GM23248 (cell line): ENCODE measurements around the gene PLCXD1. TPM values are rescaled to one million over a fixed set of nuclear protein-coding genes. Genes with fewer than 3 reads are reported as not detected.

Source experiments
- DNase-seq: peaks from one replicate; pipeline ENCODE4 v3.0.0-alpha.2; 2015
- H2AFZ ChIP-seq: fragments of 200-600 bp; sonication (generic); 2 replicates; pipeline ENCODE4 v1.6.1; 2016; ENCODE audit warnings: antibody characterized with exemption
- H3F3A ChIP-seq: fragments of 200-600 bp; sonication (generic); 2 replicates; pipeline ENCODE4 v1.6.1; 2016; ENCODE audit warnings: mild to moderate bottlenecking, antibody characterized with exemption, mixed run types; ENCODE audit not compliant: insufficient read depth
- H3K27ac ChIP-seq: fragments of 200-600 bp; sonication (generic); 2 replicates; pipeline ENCODE4 v1.5.1; 2016; ENCODE audit warnings: mild to moderate bottlenecking
- H3K27me3 ChIP-seq: fragments of 200-600 bp; sonication (generic); replicated peaks from 2 replicates; pipeline ENCODE4 v1.6.1; 2016; ENCODE audit warnings: mild to moderate bottlenecking; ENCODE audit not compliant: insufficient read depth
- H3K36me3 ChIP-seq: fragments of 200-600 bp; sonication (generic); 2 replicates; pipeline ENCODE4 v1.6.1; 2016; ENCODE audit warnings: low read depth, mild to moderate bottlenecking
- H3K4me1 ChIP-seq: fragments of 200-600 bp; sonication (generic); 2 replicates; pipeline ENCODE4 v1.6.1; 2016; ENCODE audit warnings: mild to moderate bottlenecking; ENCODE audit not compliant: insufficient read depth
- H3K4me2 ChIP-seq: fragments of 200-600 bp; sonication (generic); one replicate; pipeline ENCODE4 v1.6.1; 2016; ENCODE audit warnings: mild to moderate bottlenecking; ENCODE audit not compliant: unreplicated experiment
- H3K4me3 ChIP-seq: fragments of 200-600 bp; sonication (generic); 2 replicates; pipeline ENCODE4 v1.5.1; 2016; ENCODE audit warnings: mild to moderate bottlenecking
- H3K79me2 ChIP-seq: fragments of 200-600 bp; sonication (generic); 2 replicates; pipeline ENCODE4 v1.6.1; 2016; ENCODE audit warnings: mild to moderate bottlenecking; ENCODE audit not compliant: insufficient read depth
- H3K9ac ChIP-seq: fragments of 200-600 bp; sonication (generic); 2 replicates; pipeline ENCODE4 v1.6.1; 2016; ENCODE audit warnings: mild to moderate bottlenecking
- H3K9me2 ChIP-seq: fragments of 200-600 bp; sonication (generic); 2 replicates; pipeline ENCODE4 v1.6.1; 2016; ENCODE audit warnings: mixed run types, mild to moderate bottlenecking, moderate library complexity; ENCODE audit not compliant: insufficient read depth
- H3K9me3 ChIP-seq: fragments of 200-600 bp; sonication (generic); one replicate; pipeline ENCODE4 v1.6.1; 2017; ENCODE audit warnings: low read depth
- H4K20me1 ChIP-seq: fragments of 200-600 bp; sonication (generic); 2 replicates; pipeline ENCODE4 v1.6.0; 2016; ENCODE audit not compliant: insufficient read depth
- EZH2 ChIP-seq: fragments of 200-600 bp; sonication (generic); IDR thresholded peaks from 2 replicates; pipeline ENCODE4 v1.6.1; 2018; ENCODE audit warnings: antibody characterized with exemption, mild to moderate bottlenecking; ENCODE audit not compliant: insufficient read depth, poor library complexity, severe bottlenecking
- EZH2phosphoT487 ChIP-seq: fragments of 200-600 bp; sonication (generic); IDR thresholded peaks from 2 replicates; pipeline ENCODE4 v1.6.1; 2018; ENCODE audit warnings: antibody characterized with exemption, moderate library complexity, mild to moderate bottlenecking, low read depth; ENCODE audit not compliant: insufficient read depth
- WGBS, 2 experiments: methylation state at CpG; one replicate each; pipeline ENCODE4 v1.1.6; 2015 to 2017; ENCODE audit warnings: low lambda C conversion rate in 2 of 2, low coverage in 1 of 2; ENCODE audit errors: missing lambda C conversion rate in 2 of 2; 5-methylcytosine and 5-hydroxymethylcytosine counted together
- in situ Hi-C: fragments of 300-500 bp; cut with MboI; formaldehyde crosslinking; loops from 2 replicates; pipeline ENCODE4 v1.15.0; 2020
- polyA plus RNA-seq: library from polyadenylated mRNA; unstranded; fragments of >200 nt; fragmentation: Nextera tagmentation; extraction: Ambion mirVana; gene quantifications from 2 replicates; pipeline ENCODE4 v1.2.1, GENCODE V29; 2016
- total RNA-seq: library from RNA; depleted of rRNA; stranded (reverse); fragments of >200 nt; shearing (Covaris generic); gene quantifications from 2 replicates; pipeline ENCODE4 v1.2.3, GENCODE V29; 2014

PLCXD1 gene
- total and polyA plus RNA-seq, 2 experiments from 2014 or later: 3.3 to 4.3 TPM

DNA sequence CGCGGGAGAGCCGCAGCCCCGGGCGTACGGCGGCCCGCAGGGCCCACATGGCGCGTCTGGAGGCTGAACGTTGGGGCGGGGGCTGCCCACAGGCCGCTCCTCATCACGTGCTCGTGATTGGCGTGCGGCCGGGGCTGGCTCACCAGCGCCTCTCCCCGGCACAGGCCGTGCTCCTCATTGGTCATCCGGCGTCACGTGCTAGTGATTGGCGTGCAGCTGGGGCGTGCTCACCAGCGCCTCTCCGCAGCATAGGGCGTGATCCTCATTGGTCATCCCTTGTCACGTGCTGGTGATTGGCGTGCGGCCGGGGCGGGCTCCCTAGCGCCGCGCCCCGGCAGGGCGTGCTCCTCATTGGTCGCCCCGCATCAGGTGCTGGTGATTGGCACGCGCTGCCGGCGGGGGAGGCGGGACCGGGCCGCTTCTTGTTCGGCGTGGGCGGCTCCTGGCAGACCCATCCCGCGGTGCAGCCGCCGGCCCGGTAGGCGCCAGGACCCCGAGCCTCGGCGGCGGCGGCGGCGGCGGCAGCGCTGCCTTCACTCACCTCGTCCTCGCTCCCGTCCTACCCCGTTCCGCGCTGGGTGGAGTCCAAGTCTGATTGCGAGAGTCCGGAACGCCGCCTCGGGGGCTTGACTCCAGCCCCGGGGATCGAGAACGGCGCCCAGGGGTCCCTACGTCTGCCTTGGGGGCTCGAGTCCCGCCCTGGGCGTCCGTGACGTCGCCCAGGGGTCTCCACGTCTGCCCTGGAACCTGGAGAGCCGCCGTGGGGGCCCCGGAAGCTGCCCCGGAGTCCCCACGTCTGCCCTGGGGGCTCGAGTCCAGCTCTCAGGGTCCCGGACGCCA lies 37.8 kb downstream of the PLCXD1 start, which contains the start of gene GTPBP6:
GTPBP6 (minus strand) TSS at position 58 of the 840 bp plus-strand sequence; CDS start at position 49, 9 bp downstream.
- WGBS, 2 experiments: 1% methylated on average over 70 to 80 of the region's 97 CpGs
- TF ChIP-seq EZH2phosphoT487: no peak
- no peak for TF ChIP-seq EZH2
- H3K36me3 ChIP-seq: no peaks in the 10 kb centered on the region
- H3K4me2 ChIP-seq: peak within 1 kb of the TSS; percentile 94
- peak within 1 kb of the TSS; percentile 83 for H3K4me3 ChIP-seq
- in situ Hi-C loops: no loop called here
- H3K27me3 ChIP-seq: no peaks in the 10 kb centered on the region
- 0 out of 2 replicates have a peak, but pooled peaks cover 4% of the 10 kb centered on the region for H3F3A ChIP-seq
- peaks cover 12% of the 10 kb centered on the region; the same call in 1 of the 2 replicates for H3K79me2 ChIP-seq
- H3K27ac ChIP-seq: peak within 1 kb of the TSS; percentile 89
- no peaks in the 10 kb centered on the region for H3K4me1 ChIP-seq
- H3K9ac ChIP-seq: peak within 1 kb of the TSS; percentile 91
- no peaks in the 10 kb centered on the region for H4K20me1 ChIP-seq
- H2AFZ ChIP-seq: peak within 1 kb of the TSS; percentile 69
- peak; percentile 99 for DNase-seq
- no peaks in the 10 kb centered on the region for H3K9me2 ChIP-seq
- H3K9me3 ChIP-seq: no peaks in the 10 kb centered on the region

GRCh38 chrX:319579-320125 lies 38.5 kb downstream of the PLCXD1 start:
- H3K4me2 ChIP-seq: peak overlapping the region; percentile 94
- in situ Hi-C loops: no loop called here
- H3K4me3 ChIP-seq: peak overlapping the region; percentile 77
- no peaks in the 10 kb centered on the region for H4K20me1 ChIP-seq
- WGBS, 2 experiments: 3 to 10% methylated on average over 2 to 22 of the region's 41 CpGs
- H3K79me2 ChIP-seq: peaks cover 12% of the 10 kb centered on the region; the same call in 1 of the 2 replicates
- H3K27ac ChIP-seq: peak overlapping the region; percentile 18; the same call in 1 of the 2 replicates
- H3K27me3 ChIP-seq: no peaks in the 10 kb centered on the region
- DNase-seq: peak; percentile 20
- no peaks in the 10 kb centered on the region for H3K4me1 ChIP-seq
- H3K9me3 ChIP-seq: no peaks in the 10 kb centered on the region
- no peaks in the 10 kb centered on the region for H3K9me2 ChIP-seq
- TF ChIP-seq EZH2phosphoT487 (no peak), EZH2 (no peak)
- H2AFZ ChIP-seq: peak overlapping the region; percentile 69
- 0 out of 2 replicates have a peak, but pooled peaks cover 4% of the 10 kb centered on the region for H3F3A ChIP-seq
- peak overlapping the region; percentile 91 for H3K9ac ChIP-seq
- no peaks in the 10 kb centered on the region for H3K36me3 ChIP-seq

DNA sequence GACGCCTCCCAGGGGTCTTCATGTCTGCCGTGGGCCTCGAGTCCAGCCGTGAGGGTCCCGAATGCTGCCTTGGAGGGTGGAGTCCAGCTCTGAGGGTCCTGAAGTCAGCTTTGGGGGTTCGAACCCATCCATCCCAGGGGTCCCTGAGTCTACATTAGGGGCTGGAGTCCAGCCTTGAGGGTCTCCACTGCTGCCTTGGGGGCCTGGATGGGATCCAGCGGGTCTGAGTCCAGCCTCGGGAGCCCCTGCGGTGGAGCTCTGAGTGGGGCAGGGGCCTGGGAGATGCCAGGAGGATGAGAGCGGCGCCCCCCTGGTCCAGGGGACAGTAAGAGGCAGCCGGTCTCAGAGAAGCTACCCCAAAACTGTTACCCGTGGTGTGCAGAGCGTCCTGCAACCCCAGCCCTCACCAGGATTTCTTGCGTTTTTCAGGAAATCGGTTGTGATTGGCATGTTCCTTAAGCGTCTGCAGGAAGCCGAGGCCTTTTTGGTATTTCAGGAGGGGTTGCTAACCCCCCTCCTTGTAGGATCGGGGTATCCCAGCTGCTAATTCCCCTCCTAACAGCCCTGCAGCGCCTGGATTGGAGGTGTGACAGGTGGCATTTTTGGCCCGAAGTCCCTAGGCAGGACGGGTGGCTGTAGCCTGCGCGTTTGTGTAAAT lies 39.1 kb downstream of the PLCXD1 start:
- Histone ChIP-seq H3K9me2 (no peaks in the 10 kb centered on the region), H3K27me3 (no peaks in the 10 kb centered on the region), H3K9me3 (no peaks in the 10 kb centered on the region), H3K36me3 (no peaks in the 10 kb centered on the region), H3K4me3 (peak overlapping the region; percentile 77), H3K4me2 (peak overlapping the region; percentile 94), H3F3A (0 out of 2 replicates have a peak, but pooled peaks cover 4% of the 10 kb centered on the region), H2AFZ (no peak overlapping the region; the same call in 1 of the 2 replicates), H3K79me2 (peaks cover 12% of the 10 kb centered on the region; the same call in 1 of the 2 replicates), H4K20me1 (no peaks in the 10 kb centered on the region), H3K4me1 (no peaks in the 10 kb centered on the region), H3K9ac (peak overlapping the region; percentile 91), H3K27ac (no peak overlapping the region)
- TF ChIP-seq EZH2phosphoT487 (no peak), EZH2 (no peak)
- WGBS, 2 experiments: 11% methylated on average over 21 to 24 of the region's 24 CpGs
- in situ Hi-C loops: no loop called here
- peak; percentile 46 for DNase-seq
